HG03469 (cell line): Measurements from ENCODE around the gene FGF18.

Experiments
- ATAC-seq: cut with Tn5 transposase; IDR thresholded peaks from one replicate; pipeline ENCODE4 v1.9.1; 2021; ENCODE audit warnings: mild to moderate bottlenecking, moderate library complexity, moderate number of reproducible peaks; ENCODE audit not compliant: unreplicated experiment

FGF18 gene

GRCh38 chr5:171462928-171463861 lies 43.7 kb downstream of the FGF18 start:
- no peak for ATAC-seq

DNA sequence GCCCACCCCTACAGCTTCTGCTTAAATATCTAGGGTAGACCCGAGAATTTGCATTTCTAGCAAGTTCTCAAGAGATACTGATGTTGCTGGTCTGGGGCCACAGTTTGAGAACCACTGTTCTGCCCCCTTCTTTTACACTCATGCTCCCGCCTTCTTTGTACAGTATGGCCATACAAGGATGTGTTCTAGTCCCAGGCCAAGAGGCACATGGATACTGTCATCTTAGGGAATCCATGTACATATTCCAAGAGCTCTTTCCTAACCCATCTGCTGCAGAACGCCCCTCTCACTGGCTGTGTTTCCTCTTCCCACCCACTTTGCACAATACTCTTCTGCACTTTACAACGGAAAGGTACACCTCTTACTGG lies 44.4 kb downstream of the FGF18 start:
- no peak for ATAC-seq

- ATAC-seq: no peak
Observed at GRCh38 chr5:171464829-171465228, 45.4 kb downstream of the FGF18 start.

GRCh38 chr5:171467107-171467506 lies 47.7 kb downstream of the FGF18 start:
- ATAC-seq: no peak

- ATAC-seq: no peak
Observed at GRCh38 chr5:171469326-171469725, 49.9 kb downstream of the FGF18 start.

DNA sequence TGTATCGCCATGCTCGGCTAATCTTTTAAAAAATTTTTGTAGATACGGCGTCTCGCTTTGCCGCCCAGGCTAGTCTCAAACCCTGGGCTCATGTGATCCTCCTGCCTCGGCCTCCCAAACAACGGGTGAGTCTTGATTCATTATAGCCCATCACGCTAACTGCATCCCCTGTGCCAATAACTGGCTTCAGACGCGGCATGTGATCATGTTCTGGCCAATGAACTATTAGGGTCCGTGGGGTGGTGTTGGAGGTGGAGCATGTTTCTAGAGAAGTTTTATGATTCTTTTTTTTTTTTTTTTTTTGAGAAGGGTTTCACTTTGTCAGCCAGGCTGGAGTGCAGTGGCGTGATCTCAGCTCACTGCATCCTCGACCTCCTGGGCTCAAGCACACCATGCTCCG lies 51.0 kb downstream of the FGF18 start:
- no peak for ATAC-seq

DNA sequence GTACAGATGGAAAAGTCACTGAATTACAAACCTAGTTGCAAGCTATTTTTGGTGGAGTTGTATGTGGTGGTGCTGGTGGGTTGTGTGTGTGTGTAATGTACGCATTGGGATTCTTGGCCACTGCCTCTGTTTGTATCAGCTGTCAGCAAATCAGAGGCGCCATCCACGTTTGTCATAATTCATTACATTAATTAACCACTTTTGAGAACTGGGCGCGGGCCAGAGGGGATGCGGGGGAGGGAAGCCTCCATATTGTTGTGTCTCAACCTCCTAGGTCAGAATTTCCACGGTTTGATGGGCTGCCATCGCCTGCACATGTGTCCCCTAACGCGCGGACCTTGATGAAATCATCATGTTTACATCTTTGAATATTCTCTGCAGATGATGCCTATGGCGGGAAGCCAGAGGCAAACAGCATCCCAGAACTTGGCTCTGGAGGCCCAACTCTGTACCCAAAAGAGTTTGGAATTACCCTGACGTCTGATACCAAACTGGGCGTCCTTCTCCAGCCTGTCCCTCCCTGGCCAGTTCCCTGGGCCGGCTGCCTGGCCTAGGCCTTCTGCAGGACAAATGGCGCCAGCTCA lies 54.9 kb downstream of the FGF18 start:
- ATAC-seq: no peak

DNA sequence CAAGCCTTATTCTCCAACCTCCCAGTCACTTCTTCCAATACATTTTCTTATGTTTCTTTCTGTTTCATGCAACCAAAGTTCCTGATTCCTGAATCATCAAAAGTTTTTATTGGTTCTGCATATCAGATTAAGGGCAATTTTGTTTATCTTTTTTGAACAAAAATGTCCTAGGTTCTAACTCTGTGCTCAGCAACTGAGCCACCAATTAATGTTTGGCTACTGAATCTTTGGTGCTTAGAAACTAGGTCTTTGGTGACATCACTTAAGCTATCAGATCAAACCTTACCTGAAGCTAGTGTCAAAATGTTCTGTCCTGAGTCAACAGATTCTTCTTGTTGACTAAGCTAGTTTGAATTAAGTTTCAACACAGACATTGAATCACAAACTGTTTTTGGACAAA lies 56.1 kb downstream of the FGF18 start:
- no peak for ATAC-seq

- ATAC-seq: no peak
Observed at GRCh38 chr5:171476701-171477100, 57.3 kb downstream of the FGF18 start.

DNA sequence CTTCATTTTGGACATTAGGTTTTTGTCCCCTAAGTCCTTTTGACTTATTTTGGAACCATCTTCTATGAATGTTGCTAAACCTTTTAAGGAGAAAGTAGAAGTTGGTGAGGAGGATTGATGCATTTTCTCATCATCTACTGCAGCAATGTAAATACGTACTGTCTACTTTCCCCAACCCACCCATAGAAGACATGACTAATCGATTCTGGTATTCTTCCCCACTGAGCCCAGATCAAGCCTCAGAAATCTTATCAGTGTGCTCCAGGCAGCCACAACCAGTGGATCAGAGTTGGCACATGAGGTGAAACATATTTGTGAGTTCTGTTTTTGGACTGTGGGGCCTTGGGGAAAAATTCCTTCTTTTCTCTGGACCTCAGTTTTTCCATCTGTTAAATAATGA lies 57.7 kb downstream of the FGF18 start:
- ATAC-seq: no peak

DNA sequence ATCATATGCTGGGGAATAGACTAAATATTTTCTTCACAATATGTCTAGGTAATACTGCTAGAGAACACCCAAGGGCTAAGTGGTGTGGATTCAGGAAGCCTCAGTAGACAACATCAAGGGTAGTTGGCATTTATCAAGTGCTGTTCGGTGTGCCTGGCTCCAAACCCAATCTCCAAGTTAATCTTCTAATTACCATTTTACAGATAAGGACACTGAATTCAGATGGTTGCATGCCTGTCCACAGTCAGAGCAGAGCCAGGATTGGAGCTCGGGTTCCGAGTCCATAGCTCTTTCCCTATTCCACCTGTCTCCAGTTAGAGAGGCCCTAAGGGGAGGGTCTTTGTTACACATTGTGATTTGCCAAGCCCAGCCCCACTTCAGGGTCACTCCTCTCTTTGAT lies 58.2 kb downstream of the FGF18 start:
- no peak for ATAC-seq

DNA sequence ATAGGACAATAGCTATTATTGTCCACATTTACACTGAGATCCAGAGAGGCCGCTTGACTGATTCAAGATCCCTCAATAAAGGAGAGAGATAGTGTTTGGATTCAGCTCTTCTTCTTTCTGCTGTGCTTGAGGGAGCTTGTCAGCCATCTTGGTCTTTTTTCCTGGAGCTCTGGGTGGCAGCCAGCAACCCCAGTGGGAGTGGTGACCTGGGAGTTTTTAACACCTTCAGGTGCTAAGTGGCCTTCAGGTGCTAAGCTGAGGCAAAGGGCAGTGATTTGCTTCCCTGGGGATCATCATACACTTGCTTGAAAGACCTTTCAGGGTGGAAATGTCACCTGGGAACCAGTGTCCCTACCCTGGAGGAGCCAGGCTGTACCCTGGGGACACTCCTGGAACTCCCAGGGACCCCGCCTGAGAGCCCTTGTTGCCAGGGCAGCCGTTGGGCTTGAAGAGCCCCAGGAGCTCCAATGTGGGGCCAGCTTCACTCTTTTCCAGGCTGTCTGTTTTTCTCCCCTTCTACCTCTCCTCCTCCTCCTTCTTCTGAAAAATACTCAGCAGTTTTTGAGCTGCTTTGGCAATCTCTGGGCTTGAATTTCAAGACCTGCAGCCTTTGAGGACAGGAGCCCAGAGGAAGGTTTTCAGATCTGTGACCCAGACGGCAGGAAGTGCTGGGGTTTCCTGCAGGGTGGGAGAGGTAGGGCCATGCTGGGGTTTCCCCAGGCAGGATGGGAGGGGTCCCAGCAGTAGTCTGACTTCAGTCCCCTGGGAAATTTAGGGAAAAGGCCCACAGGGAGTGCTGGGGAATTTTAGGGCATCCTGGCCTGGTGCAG lies 59.7 kb downstream of the FGF18 start:
- ATAC-seq: no peak

DNA sequence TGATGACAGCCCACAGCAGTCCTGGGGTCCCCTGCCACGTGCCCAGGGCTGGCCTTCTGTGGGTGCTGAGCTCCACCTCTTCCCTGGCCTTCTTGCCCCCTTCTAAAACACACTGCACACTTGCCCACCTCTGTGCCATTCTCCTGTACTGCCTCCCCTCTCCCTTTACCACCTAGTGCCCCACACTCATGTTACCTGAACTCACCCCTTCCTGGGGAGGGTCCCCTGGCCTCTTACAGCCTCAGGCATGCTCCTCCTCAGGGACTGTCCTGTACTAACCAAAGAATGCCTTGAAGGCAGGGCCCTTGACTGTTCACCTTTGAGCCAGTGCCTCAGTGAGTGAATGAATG lies 60.3 kb downstream of the FGF18 start:
- no peak for ATAC-seq

DNA sequence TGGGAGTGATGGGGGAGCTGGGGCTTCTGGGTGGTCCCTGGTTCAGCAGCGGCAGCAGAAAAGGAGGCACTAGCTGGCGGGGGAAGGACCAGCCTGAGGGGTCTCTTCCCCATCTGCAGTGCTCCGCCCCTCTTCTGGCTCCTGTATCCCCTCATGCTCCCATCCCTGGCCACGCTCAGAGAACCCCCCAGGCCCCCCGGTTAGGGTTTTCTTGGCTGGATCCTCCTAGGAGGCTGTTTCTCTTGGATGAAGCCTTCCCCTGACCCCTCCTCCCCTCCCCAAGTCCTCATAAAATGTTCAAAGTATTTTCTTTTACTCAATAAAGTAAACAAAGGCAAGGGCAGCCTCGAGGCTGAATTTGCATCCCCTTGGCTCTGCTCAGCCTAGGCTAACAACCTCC lies 60.8 kb downstream of the FGF18 start:
- ATAC-seq: no peak

GRCh38 chr5:171481571-171482433 lies 62.4 kb downstream of the FGF18 start:
- no peak for ATAC-seq

GRCh38 chr5:171482434-171482730 lies 62.9 kb downstream of the FGF18 start:
- no peak for ATAC-seq

- ATAC-seq: no peak
Observed at GRCh38 chr5:171483551-171484135, 64.2 kb downstream of the FGF18 start.

GRCh38 chr5:171484460-171484899 lies 65.0 kb downstream of the FGF18 start:
- no peak for ATAC-seq

GRCh38 chr5:171485668-171486067 lies 66.2 kb downstream of the FGF18 start:
- ATAC-seq: no peak

DNA sequence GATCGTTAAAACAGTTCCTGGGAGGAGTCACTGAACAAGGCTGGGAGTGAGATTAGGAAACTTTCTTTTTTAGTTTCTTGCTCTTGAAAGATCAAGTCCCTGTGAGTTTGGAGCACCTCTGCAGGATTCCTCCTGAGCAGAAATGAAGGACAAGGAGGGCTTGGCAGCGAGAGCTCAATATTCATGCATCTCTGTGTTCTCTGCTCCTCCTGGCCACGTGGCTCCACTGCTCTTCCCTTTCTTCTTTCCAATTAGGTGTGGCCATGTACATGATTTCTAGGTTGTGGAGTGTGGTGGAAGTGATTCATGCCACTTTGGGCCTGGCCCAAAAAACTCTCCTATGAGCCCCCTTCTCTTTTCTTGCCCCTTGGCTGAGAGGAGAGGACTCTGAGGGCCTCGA lies 67.2 kb downstream of the FGF18 start:
- no peak for ATAC-seq

DNA sequence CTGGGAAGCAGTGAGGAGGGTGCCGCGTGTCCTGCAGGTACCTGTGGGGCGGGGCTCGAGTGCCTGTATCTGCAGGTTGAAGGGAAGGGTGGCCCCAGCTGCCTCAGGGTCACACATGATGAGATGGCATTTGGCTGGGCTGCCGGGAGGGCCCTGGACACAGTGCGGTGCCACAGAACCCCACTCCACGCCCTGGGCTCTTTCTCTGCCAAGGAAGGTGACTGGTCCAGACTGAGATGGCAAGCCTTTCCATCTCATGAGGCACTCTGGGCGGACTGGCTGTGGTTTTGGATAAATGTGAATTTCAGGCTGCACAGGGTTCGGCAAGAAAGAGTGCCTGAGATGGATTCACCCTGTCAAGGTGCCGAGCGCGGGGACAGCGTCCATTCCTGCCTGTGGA lies 69.4 kb downstream of the FGF18 start:
- no peak for ATAC-seq
